Smooth muscle cell (in vitro differentiated cells): ENCODE data around the gene SEC11C. TPM values are rescaled to one million over a fixed set of nuclear protein-coding genes. Genes with fewer than 3 reads are reported as not detected.

Source experiments
- DNase-seq: peaks from one replicate; lab custom pipeline; 2025; ENCODE audit not compliant: unreplicated experiment; lab: John Stamatoyannopoulos, UW
- H2AFZ ChIP-seq: fragments of 200-600 bp; sonication (generic); 2 replicates; pipeline ENCODE4 v1.6.0; 2016; ENCODE audit warnings: antibody characterized with exemption, low read depth, mild to moderate bottlenecking
- H3F3A ChIP-seq: fragments of 200-600 bp; sonication (generic); 2 replicates; pipeline ENCODE4 v1.6.0; 2017; ENCODE audit warnings: antibody characterized with exemption, low read depth
- H3K27ac ChIP-seq: fragments of 200-600 bp; sonication (generic); 2 replicates; pipeline ENCODE4 v1.5.1; 2016; ENCODE audit warnings: low read depth, mild to moderate bottlenecking
- H3K27me3 ChIP-seq: fragments of 200-600 bp; sonication (generic); 2 replicates; pipeline ENCODE4 v1.6.1; 2016; ENCODE audit warnings: low read depth, mild to moderate bottlenecking
- H3K36me3 ChIP-seq: fragments of 200-600 bp; sonication (generic); 2 replicates; pipeline ENCODE4 v1.5.1; 2016; ENCODE audit warnings: low read depth
- H3K4me1 ChIP-seq: fragments of 200-600 bp; sonication (generic); 2 replicates; pipeline ENCODE4 v1.5.1; 2016; ENCODE audit warnings: low read depth
- H3K4me2 ChIP-seq: fragments of 200-600 bp; sonication (generic); 2 replicates; pipeline ENCODE4 v1.6.0; 2016; ENCODE audit warnings: mild to moderate bottlenecking
- H3K4me3 ChIP-seq: fragments of 200-600 bp; sonication (generic); 2 replicates; pipeline ENCODE4 v1.5.1; 2016; ENCODE audit warnings: mild to moderate bottlenecking
- H3K79me2 ChIP-seq: fragments of 200-600 bp; sonication (generic); 2 replicates; pipeline ENCODE4 v1.6.0; 2016; ENCODE audit warnings: low read depth, mild to moderate bottlenecking
- H3K9ac ChIP-seq: fragments of 200-600 bp; sonication (generic); 2 replicates; pipeline ENCODE4 v1.6.0; 2016; ENCODE audit warnings: low read depth
- H3K9me3 ChIP-seq: fragments of 200-600 bp; sonication (generic); replicated peaks from 2 replicates; pipeline ENCODE4 v1.5.1; 2016; ENCODE audit warnings: low read depth
- H4K20me1 ChIP-seq: fragments of 200-600 bp; sonication (generic); 2 replicates; pipeline ENCODE4 v1.6.0; 2016; ENCODE audit warnings: low read depth
- WGBS: methylation state at CpG from one replicate; pipeline ENCODE4 v1.1.7; 2016; ENCODE audit warnings: low lambda C conversion rate; 5-methylcytosine and 5-hydroxymethylcytosine counted together
- polyA plus RNA-seq: library from polyadenylated mRNA; unstranded; fragments of >200 nt; fragmentation: Nextera tagmentation; extraction: Ambion mirVana; gene quantifications from 2 replicates; pipeline ENCODE4 v1.2.1, GENCODE V29; 2016
- total RNA-seq: library from RNA; depleted of rRNA; stranded (reverse); fragments of >200 nt; gene quantifications from 2 replicates; pipeline ENCODE4 v1.2.3, GENCODE V29; 2014
- TF ChIP-seq, protein P1 (sequence below): fragments of 200-600 bp; sonication (generic); IDR thresholded peaks from 2 replicates; pipeline ENCODE4 v1.5.1; 2017; ENCODE audit warnings: borderline replicate concordance, mild to moderate bottlenecking, antibody characterized with exemption; ENCODE audit not compliant: insufficient read depth, poor library complexity, severe bottlenecking

Gene SEC11C
- total and polyA plus RNA-seq, 2 experiments from 2014 or later, result 22.9 to 37.5 TPM

DNA sequence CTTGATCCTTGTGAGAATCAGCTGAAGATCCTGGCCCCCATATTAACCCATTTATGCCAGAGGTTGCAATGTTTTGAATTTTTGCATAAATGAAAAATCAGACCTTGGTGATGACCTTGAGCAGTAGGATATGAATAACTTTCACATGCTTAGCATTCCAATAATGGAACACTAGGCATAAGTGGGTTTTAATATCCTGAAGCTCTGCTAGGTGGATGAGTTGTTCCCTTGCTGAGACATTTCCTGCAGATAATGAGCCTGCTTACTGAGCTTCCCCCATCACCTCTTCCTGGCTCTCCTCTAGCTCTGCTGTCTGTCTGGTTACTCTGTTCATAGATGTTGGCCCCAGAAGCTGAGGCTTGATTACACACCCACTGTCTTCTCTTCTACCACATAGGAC, 25.5 kb upstream of the SEC11C start:
- Histone ChIP-seq H4K20me1 (no peaks in the 10 kb centered on the region), H3K4me1 (no peaks in the 10 kb centered on the region), H3K4me2 (no peak overlapping the region), H3K9ac (no peak overlapping the region), H3F3A (no peaks in the 10 kb centered on the region), H3K36me3 (no peaks in the 10 kb centered on the region), H3K27me3 (peaks cover 46% of the 10 kb centered on the region), H3K27ac (no peak overlapping the region), H3K79me2 (no peaks in the 10 kb centered on the region), H3K9me3 (no peaks in the 10 kb centered on the region), H3K4me3 (no peak overlapping the region), H2AFZ (no peak overlapping the region)
- no peak for DNase-seq
- TF ChIP-seq, protein P1, sequence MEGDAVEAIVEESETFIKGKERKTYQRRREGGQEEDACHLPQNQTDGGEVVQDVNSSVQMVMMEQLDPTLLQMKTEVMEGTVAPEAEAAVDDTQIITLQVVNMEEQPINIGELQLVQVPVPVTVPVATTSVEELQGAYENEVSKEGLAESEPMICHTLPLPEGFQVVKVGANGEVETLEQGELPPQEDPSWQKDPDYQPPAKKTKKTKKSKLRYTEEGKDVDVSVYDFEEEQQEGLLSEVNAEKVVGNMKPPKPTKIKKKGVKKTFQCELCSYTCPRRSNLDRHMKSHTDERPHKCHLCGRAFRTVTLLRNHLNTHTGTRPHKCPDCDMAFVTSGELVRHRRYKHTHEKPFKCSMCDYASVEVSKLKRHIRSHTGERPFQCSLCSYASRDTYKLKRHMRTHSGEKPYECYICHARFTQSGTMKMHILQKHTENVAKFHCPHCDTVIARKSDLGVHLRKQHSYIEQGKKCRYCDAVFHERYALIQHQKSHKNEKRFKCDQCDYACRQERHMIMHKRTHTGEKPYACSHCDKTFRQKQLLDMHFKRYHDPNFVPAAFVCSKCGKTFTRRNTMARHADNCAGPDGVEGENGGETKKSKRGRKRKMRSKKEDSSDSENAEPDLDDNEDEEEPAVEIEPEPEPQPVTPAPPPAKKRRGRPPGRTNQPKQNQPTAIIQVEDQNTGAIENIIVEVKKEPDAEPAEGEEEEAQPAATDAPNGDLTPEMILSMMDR, result no peak

DNA sequence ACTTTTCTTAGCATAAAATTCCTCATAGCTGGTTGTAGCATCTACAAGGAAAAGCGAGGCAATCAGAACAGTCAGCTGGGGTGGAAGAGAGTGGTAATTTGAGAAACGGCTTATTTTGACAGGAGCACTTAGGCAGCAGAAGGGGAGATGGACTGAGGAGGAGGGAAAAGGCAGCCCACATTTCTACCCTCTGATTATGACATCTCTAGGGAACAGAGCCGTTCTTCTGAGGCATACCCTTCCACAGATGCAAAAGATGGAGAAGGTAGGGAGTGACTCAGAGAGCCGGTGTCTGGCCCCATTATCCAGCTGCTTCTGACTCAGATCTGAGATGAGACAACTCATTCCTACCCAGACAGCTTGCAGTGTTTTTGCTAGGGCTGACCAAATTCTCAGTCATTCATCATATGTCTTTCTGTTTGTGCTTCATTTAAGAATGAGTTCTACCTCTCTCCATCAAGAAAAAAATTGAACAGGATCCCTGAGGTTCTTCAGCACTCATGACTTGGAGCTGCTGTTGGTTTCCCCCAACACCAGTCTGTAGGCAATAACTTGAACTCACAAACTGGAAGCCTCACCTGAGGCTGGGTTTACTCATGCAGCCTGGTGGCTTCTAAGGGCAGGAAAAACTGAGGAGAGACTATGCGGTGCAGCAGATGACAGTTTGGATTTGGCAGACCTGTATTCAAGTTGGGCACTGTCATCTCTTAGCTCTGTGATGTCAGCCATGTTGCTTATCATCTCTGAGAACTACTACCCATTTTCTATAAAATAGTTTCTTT, 15.9 kb upstream of the SEC11C start:
- Histone ChIP-seq H3K27ac (peak overlapping the region; percentile 79), H3K27me3 (peaks cover 48% of the 10 kb centered on the region), H3K4me2 (no peak overlapping the region)

DNA sequence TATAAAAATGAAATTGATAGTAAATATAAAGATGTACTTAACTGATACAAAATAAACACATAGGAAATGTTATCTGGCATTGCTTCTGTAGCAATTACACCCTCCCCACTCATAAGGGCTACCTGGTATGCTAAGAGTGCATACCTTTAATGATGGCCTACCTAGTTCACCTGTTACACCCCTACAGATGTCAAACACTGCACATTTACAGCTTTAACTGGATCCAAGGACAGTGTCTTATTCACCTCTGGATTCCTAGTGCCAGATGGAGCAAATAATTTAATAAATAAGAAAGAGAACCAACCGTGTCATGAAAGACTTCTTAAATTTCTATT, 15.3 kb upstream of the SEC11C start:
- Histone ChIP-seq H3K79me2 (no peaks in the 10 kb centered on the region), H4K20me1 (no peaks in the 10 kb centered on the region), H3K4me2 (no peak overlapping the region), H3K36me3 (no peaks in the 10 kb centered on the region), H3K27ac (peak overlapping the region; percentile 79), H3K27me3 (peaks cover 48% of the 10 kb centered on the region), H3K9ac (no peak overlapping the region), H3K4me3 (no peak overlapping the region), H3F3A (peaks cover 5% of the 10 kb centered on the region), H2AFZ (no peak overlapping the region), H3K9me3 (no peaks in the 10 kb centered on the region), H3K4me1 (no peaks in the 10 kb centered on the region)
- TF ChIP-seq, protein P1, result no peak
- WGBS, result 88% methylated on average over 1 of the region's 1 CpG
- no peak for DNase-seq

More for the DNA sequence above, 15.9 kb upstream of the SEC11C start:
- Histone ChIP-seq H3K9ac (no peak overlapping the region), H3K4me1 (no peaks in the 10 kb centered on the region), H3F3A (peaks cover 5% of the 10 kb centered on the region), H3K9me3 (no peaks in the 10 kb centered on the region), H3K36me3 (no peaks in the 10 kb centered on the region), H4K20me1 (no peaks in the 10 kb centered on the region), H2AFZ (no peak overlapping the region), H3K79me2 (no peaks in the 10 kb centered on the region), H3K4me3 (no peak overlapping the region)
- WGBS, result 35% methylated on average over 5 of the region's 5 CpGs
- DNase-seq, result no peak
- TF ChIP-seq, protein P1, result no peak

DNA sequence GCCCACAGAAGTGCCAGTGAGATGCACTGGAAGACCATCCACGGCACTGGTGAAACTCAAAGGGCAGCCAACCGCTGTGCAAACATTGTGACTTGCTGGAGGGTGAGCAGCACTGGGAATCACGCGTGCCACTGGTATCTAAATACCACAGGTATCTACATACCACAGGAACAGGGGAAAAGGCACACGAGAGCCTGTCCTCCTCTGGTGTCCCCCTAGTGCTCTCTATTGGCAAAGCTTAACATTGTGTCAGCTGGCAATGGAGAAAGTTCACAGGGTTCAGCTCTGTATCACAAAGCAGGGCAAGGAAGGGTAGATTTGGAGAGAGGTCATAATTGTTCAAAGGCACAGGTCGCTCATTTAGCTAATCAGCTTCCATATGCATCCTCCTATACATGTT, 12.6 kb upstream of the SEC11C start:
- TF ChIP-seq, protein P1, result no peak

More for the DNA sequence above, 12.6 kb upstream of the SEC11C start:
- H3K4me1 ChIP-seq, result no peaks in the 10 kb centered on the region
- H3K27me3 ChIP-seq, result peaks cover 62% of the 10 kb centered on the region
- H2AFZ ChIP-seq, result no peak overlapping the region
- H3K27ac ChIP-seq, result no peak overlapping the region
- no peak overlapping the region for H3K9ac ChIP-seq
- DNase-seq, result no peak
- H3K4me3 ChIP-seq, result no peak overlapping the region
- H3F3A ChIP-seq, result peaks cover 5% of the 10 kb centered on the region
- H3K79me2 ChIP-seq, result no peaks in the 10 kb centered on the region
- H3K36me3 ChIP-seq, result no peaks in the 10 kb centered on the region
- H3K4me2 ChIP-seq, result no peak overlapping the region
- no peaks in the 10 kb centered on the region for H3K9me3 ChIP-seq
- no peaks in the 10 kb centered on the region for H4K20me1 ChIP-seq
- WGBS, result 64% methylated on average over 6 of the region's 6 CpGs
